Mesodermal cell (in vitro differentiated cells): ENCODE data around the gene GFI1B.

Source experiments
- H3K27ac ChIP-seq: 2 replicates; pipeline ENCODE4 v1.7.0; 2013; ENCODE audit warnings: mild to moderate bottlenecking, low read depth, low read length, moderate library complexity; ENCODE audit not compliant: severe bottlenecking
- H3K36me3 ChIP-seq: 2 replicates; pipeline ENCODE4 v1.7.1; 2013; ENCODE audit warnings: mild to moderate bottlenecking, low read length, moderate library complexity; ENCODE audit not compliant: control insufficient read depth, insufficient read depth
- H3K4me1 ChIP-seq: one replicate; pipeline ENCODE4 v1.7.1; 2013; ENCODE audit warnings: mild to moderate bottlenecking, low read length; ENCODE audit not compliant: insufficient read depth, control insufficient read depth, poor library complexity, severe bottlenecking
- H3K4me3 ChIP-seq: 2 replicates; pipeline ENCODE4 v1.7.0; 2013; ENCODE audit warnings: low read length, control low read depth, mild to moderate bottlenecking; ENCODE audit not compliant: insufficient read depth, poor library complexity, severe bottlenecking; ENCODE audit errors: extremely low read depth
- H3K9me3 ChIP-seq: 2 replicates; pipeline ENCODE4 v1.7.1; 2013; ENCODE audit warnings: mild to moderate bottlenecking, low read length, moderate library complexity; ENCODE audit not compliant: control insufficient read depth
- WGBS, 2 experiments: methylation state at CpG; one replicate each; pipeline ENCODE4 v1.1.5; 2013; ENCODE audit warnings: missing lambda C conversion rate in 2 of 2; ENCODE audit not compliant: insufficient coverage in 2 of 2; 5-methylcytosine and 5-hydroxymethylcytosine counted together

Gene GFI1B

GRCh38 chr9:133003071-133003461, 24.6 kb downstream of the GFI1B start:
- no peak overlapping the region for H3K4me3 ChIP-seq
- no peak overlapping the region for H3K27ac ChIP-seq
- 50 to 51% methylated on average over 10 to 11 of the region's 13 CpGs for WGBS, 2 experiments
- H3K36me3 ChIP-seq = no peaks in the 10 kb centered on the region
- peaks cover 12% of the 10 kb centered on the region for H3K4me1 ChIP-seq
- H3K9me3 ChIP-seq = no peaks in the 10 kb centered on the region

GRCh38 chr9:133003671-133004090, 25.2 kb downstream of the GFI1B start:
- Histone ChIP-seq H3K9me3 (no peaks in the 10 kb centered on the region), H3K4me1 (peaks cover 12% of the 10 kb centered on the region), H3K36me3 (no peaks in the 10 kb centered on the region), H3K27ac (no peak overlapping the region), H3K4me3 (no peak overlapping the region)
- 26 to 34% methylated on average over 8 to 9 of the region's 9 CpGs for WGBS, 2 experiments

DNA sequence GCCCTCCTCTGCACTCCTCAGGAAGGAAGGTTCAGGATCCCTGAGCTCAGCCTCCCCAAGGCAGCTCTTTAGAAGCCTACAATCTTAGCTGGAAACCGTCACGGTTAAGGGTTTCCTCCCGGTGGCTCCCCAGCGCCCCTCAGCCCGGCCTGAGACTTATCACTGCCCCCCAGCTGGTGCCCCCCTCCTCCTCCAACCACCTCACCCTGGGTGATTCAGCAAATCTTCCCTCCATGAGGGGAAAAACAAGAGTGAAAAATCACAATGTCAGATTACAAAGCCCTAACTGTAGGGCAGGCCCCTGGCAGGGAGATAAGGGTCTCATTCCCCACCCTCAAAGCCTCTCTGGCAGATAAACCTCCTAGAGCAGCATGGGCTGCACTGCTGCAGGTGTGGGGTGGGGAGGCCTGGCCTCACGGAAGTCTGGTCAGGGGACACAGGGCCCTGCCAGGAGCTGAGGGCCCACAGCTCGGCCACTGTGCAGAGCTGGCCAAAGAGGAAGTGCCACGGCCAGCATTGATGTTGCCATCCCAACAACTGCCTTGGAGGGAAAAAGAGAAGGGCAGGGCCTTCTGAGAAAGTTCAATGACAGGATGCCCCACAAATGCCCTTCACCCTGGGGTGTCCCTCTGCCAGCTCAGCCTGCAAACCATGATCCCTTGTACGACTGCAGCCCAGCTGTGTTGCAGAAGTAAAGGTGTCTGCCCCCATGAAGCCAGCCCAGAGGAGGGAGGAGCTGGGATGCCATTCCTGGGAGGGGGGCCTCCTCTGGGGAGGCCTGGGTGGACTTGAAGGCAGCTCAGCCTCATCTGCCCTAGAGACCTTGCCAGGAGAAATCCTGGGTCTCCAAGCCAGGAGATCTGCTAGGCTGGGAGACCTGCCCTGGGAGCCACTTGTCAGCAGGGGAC, 25.9 kb downstream of the GFI1B start:
- Histone ChIP-seq H3K4me3 (no peak overlapping the region), H3K36me3 (no peaks in the 10 kb centered on the region), H3K9me3 (no peaks in the 10 kb centered on the region), H3K4me1 (peaks cover 12% of the 10 kb centered on the region), H3K27ac (peak overlapping the region; percentile 45)
- 49 to 67% methylated on average over 3 to 6 of the region's 9 CpGs for WGBS, 2 experiments

DNA sequence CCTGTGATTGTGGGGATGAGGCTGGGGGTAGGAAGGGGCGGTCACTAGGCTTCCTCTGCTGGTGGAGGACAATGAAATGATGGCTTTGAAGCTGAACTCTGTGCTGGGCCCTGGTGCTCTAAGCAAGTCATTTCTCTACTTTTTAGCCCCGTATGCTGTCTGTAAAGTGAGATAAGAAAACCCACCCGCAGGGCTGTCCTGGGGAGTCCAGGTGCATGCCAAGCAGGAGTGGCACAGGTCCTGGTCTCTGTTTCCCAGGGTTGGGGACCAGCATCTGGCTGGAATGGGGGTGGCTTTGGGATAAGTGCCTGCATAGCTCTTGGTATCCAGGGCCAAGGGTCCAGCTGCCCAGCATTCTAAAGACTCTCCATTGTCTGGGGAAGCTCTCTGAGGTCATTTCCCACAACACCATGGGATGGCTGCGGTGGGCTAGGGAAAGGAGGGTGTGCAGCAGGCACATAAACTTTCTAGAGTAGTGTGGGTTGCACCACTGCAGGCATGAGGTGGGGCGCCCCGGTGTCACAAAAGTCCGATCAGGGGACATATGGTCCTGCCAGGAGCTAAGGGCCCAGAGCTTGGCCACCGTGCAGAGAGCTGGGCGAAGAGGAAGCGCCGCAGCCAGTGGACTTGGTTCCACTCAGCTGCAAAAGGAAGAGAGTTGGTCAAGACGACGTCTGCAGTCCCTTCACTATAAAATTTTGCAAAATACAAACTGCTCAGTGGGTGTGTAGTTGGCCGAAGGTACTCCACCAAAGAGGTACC, 26.7 kb downstream of the GFI1B start:
- no peaks in the 10 kb centered on the region for H3K36me3 ChIP-seq
- no peak overlapping the region for H3K27ac ChIP-seq
- 93 to 97% methylated on average over 9 to 14 of the region's 14 CpGs for WGBS, 2 experiments
- H3K4me3 ChIP-seq = no peak overlapping the region
- no peaks in the 10 kb centered on the region for H3K9me3 ChIP-seq
- H3K4me1 ChIP-seq = peaks cover 12% of the 10 kb centered on the region

DNA sequence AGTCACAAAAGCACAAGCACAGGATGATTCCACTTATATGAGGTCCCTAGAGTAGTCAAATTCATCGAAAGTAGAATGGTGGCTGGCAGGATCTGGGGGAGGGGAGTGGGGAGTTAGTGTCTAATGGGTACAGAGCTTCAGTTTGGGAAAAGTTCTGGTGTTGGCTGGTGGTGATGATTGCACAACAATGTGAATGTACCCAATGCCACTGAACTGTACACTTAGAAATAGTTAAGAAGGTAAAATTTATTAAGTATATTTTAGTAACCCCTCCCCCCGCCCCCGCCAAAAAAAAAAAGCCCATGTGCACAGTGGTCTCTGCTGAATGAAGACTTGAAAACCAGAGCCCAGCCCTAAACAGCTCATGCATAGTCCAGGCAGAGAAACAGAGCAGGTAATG, 27.5 kb downstream of the GFI1B start:
- H3K27ac ChIP-seq = no peak overlapping the region
- H3K9me3 ChIP-seq = no peaks in the 10 kb centered on the region
- H3K4me1 ChIP-seq = peaks cover 12% of the 10 kb centered on the region
- no peaks in the 10 kb centered on the region for H3K36me3 ChIP-seq
- 100% methylated on average over 1 of the region's 3 CpGs for WGBS, 2 experiments
- H3K4me3 ChIP-seq = no peak overlapping the region

DNA sequence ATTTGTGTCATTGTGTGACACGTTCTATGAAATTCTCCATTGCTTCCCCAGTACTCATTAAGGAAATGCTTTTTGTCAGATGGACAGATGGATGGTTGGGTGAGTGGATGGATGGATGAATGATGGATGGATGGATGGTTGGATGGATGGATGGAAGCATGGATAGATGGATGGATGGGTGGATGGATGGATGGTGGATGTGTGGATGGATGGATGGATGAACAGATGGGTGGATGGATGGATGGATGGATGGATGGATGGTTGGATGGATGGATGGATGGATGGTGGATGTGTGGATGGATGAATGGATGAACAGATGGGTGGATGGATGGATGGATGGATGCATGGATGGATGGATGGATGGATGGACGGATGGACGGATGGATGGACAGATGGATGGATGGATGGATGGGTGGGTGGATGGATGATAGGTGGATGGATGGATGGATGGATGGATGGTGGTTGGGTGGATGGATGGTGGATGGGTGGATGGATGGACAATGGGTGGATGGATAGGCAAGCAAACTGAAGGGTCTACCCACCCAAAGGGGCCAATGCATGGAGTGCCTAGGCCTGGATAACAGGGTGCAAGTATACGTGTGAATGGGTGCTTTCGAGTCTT, 28.3 kb downstream of the GFI1B start:
- Histone ChIP-seq H3K9me3 (no peaks in the 10 kb centered on the region), H3K27ac (no peak overlapping the region), H3K4me1 (peaks cover 12% of the 10 kb centered on the region), H3K4me3 (no peak overlapping the region), H3K36me3 (no peaks in the 10 kb centered on the region)
- WGBS, 2 experiments = 71 to 83% methylated on average over 5 of the region's 5 CpGs

DNA sequence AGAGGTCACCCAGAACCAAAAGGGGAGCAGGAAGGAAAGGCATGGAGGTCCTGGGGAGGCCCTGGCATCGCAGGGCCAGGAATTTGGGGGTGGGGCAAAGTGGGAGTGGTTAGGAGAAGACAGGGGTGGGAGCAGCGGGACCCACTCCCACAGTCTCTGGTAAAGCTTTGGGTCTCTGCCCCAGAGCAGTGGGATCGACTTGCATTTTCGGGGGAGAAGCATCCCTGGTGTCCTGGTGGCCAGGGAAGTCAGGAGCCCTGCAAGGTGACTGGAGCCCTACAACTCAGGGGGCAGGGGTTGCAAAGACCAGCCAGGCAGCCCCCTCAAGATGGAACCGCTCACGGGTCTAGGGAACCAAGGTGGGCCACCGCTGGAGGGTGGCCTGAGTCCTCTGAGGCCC, 29.9 kb downstream of the GFI1B start:
- no peak overlapping the region for H3K27ac ChIP-seq
- no peaks in the 10 kb centered on the region for H3K36me3 ChIP-seq
- H3K9me3 ChIP-seq = no peaks in the 10 kb centered on the region
- no peak overlapping the region for H3K4me3 ChIP-seq
- peaks cover 12% of the 10 kb centered on the region for H3K4me1 ChIP-seq
- 78 to 90% methylated on average over 3 to 6 of the region's 7 CpGs for WGBS, 2 experiments

- H3K4me3 ChIP-seq = no peak overlapping the region
- H3K9me3 ChIP-seq = no peaks in the 10 kb centered on the region
- WGBS, 2 experiments = 80 to 83% methylated on average over 2 of the region's 2 CpGs
- peaks cover 9% of the 10 kb centered on the region for H3K4me1 ChIP-seq
- H3K27ac ChIP-seq = no peak overlapping the region
- H3K36me3 ChIP-seq = no peaks in the 10 kb centered on the region
These were observed 30.3 kb downstream of the GFI1B start for GRCh38 chr9:133008824-133009223.

- 67 to 77% methylated on average over 4 of the region's 5 CpGs for WGBS, 2 experiments
These were observed 31.6 kb downstream of the GFI1B start for GRCh38 chr9:133009906-133010582.

GRCh38 chr9:133014696-133015095, 36.2 kb downstream of the GFI1B start:
- Histone ChIP-seq H3K9me3 (no peaks in the 10 kb centered on the region), H3K27ac (no peak overlapping the region), H3K36me3 (no peaks in the 10 kb centered on the region), H3K4me1 (no peaks in the 10 kb centered on the region), H3K4me3 (no peak overlapping the region)
- 80 to 100% methylated on average over 1 to 2 of the region's 5 CpGs for WGBS, 2 experiments

More at GRCh38 chr9:133009906-133010582, 31.6 kb downstream of the GFI1B start:
- no peaks in the 10 kb centered on the region for H3K4me1 ChIP-seq
- H3K9me3 ChIP-seq = no peaks in the 10 kb centered on the region
- no peak overlapping the region for H3K4me3 ChIP-seq
- no peaks in the 10 kb centered on the region for H3K36me3 ChIP-seq
- H3K27ac ChIP-seq = no peak overlapping the region
